Common myeloid progenitor, CD34-positive (primary cell): Measurements from ENCODE around the gene PWWP2A.

Experiments
- CTCF ChIA-PET: fragments of 350-600 bp; sonication (Branson Sonifier 250); formaldehyde crosslinking; loops from one replicate; lab custom pipeline; 2021; ENCODE audit warnings: antibody characterized with exemption; lab: Charles Lee
- POLR2A ChIA-PET: fragments of 350-600 bp; sonication (Branson Sonifier 250); formaldehyde crosslinking; loops from one replicate; lab custom pipeline; 2021; ENCODE audit warnings: antibody characterized with exemption; lab: Charles Lee
- DNase-seq, 3 donors: peaks; one replicate each; pipeline versions ENCODE4 v3.0.0 to v3.0.0-alpha.2; 2013
- H3K27ac ChIP-seq, 2 experiments: 1 replicate in 1 of 2; 2 replicates in 1 of 2; pipeline ENCODE4 v1.7.0; 2013; ENCODE audit warnings: inconsistent platforms in 2 of 2, low read length in 2 of 2, mild to moderate bottlenecking in 2 of 2, low read depth in 1 of 2, moderate library complexity in 1 of 2; ENCODE audit not compliant: severe bottlenecking in 2 of 2, insufficient read depth in 1 of 2, poor library complexity in 1 of 2
- H3K27me3 ChIP-seq, 5 experiments: replicated peaks in 2 of 5; 1 replicate in 3 of 5; 2 replicates in 2 of 5; pipeline versions ENCODE4 v1.6.1 to v1.7.0; 2013; ENCODE audit warnings: low read length in 4 of 5, mild to moderate bottlenecking in 2 of 5, moderate library complexity in 2 of 5, inconsistent platforms in 1 of 5; ENCODE audit not compliant: insufficient read depth in 5 of 5, control insufficient read depth in 4 of 5
- H3K36me3 ChIP-seq, 4 experiments: 1 replicate in 2 of 4; 2 replicates in 2 of 4; pipeline versions ENCODE4 v1.6.1 to v1.7.0; 2013; ENCODE audit warnings: low read length in 3 of 4, control low read depth in 1 of 4, mild to moderate bottlenecking in 1 of 4; ENCODE audit not compliant: control insufficient read depth in 4 of 4, insufficient read depth in 4 of 4
- H3K4me1 ChIP-seq, 4 experiments: 1 replicate in 3 of 4; 2 replicates in 1 of 4; pipeline versions ENCODE4 v1.6.1 to v1.7.1; 2013; ENCODE audit warnings: low read length in 3 of 4, mild to moderate bottlenecking in 3 of 4, control low read depth in 1 of 4, inconsistent platforms in 1 of 4, moderate library complexity in 1 of 4; ENCODE audit not compliant: control insufficient read depth in 4 of 4, insufficient read depth in 4 of 4; ENCODE audit errors: control extremely low read depth in 1 of 4
- H3K4me3 ChIP-seq, 7 experiments: 1 replicate in 4 of 7; 2 replicates in 3 of 7; pipeline versions ENCODE4 v1.5.1 to v1.7.0; 2013; ENCODE audit warnings: mild to moderate bottlenecking in 7 of 7, low read length in 6 of 7, moderate library complexity in 6 of 7, inconsistent platforms in 2 of 7, low read depth in 2 of 7, control low read depth in 1 of 7; ENCODE audit not compliant: insufficient read depth in 4 of 7, control insufficient read depth in 1 of 7; ENCODE audit errors: extremely low read depth in 1 of 7
- H3K9me3 ChIP-seq, 5 experiments: 1 replicate in 4 of 5; 2 replicates in 1 of 5; pipeline versions ENCODE4 v1.6.1 to v1.7.1; 2013; ENCODE audit warnings: low read length in 4 of 5, mild to moderate bottlenecking in 2 of 5, inconsistent platforms in 1 of 5, low read depth in 1 of 5, moderate library complexity in 1 of 5; ENCODE audit not compliant: control insufficient read depth in 4 of 5, insufficient read depth in 2 of 5; ENCODE audit errors: control extremely low read depth in 1 of 5
- WGBS: methylation state at CpG from one replicate; pipeline ENCODE4 v1.1.5; 2013; ENCODE audit not compliant: insufficient coverage; 5-methylcytosine and 5-hydroxymethylcytosine counted together

The PWWP2A gene

GRCh38 chr5:160088805-160089204 is 30.4 kb downstream of the PWWP2A start:
- Histone ChIP-seq H3K9me3 (no peaks in the 10 kb centered on the region), H3K27ac (no peak overlapping the region), H3K4me3 (no peak overlapping the region), H3K36me3 (peaks cover 6 to 19% (median 18%) of the 10 kb centered on the region in 4 experiments), H3K27me3 (no peaks in the 10 kb centered on the region), H3K4me1 (no peaks in the 10 kb centered on the region)
- POLR2A ChIA-PET, result no interaction called here
- CTCF ChIA-PET, result no interaction called here
- WGBS, result 100% methylated on average over 1 of the region's 1 CpG
- no peak for DNase-seq

- ChIA-PET POLR2A (interaction anchor here (0.6 kb wide), 1 partner anchor 313 kb away, joined by 4 read pairs; no protein-coding TSS in a partner anchor), CTCF (interaction anchor here (0.8 kb wide), 1 partner anchor 110 kb away, joined by 3 read pairs; no protein-coding TSS in a partner anchor)
- DNase-seq, result no peak
- WGBS, result no CpG with 5 or more reads among the region's 1 CpG
- H3K9me3 ChIP-seq, result no peaks in the 10 kb centered on the region
- no peak overlapping the region for H3K27ac ChIP-seq
- H3K4me3 ChIP-seq, result no peak overlapping the region
- H3K36me3 ChIP-seq, result peaks cover 0 to 5% (median 2%) of the 10 kb centered on the region in 4 experiments
- no peaks in the 10 kb centered on the region for H3K4me1 ChIP-seq
- no peaks in the 10 kb centered on the region for H3K27me3 ChIP-seq
Observed at GRCh38 chr5:160087199-160087598, 32.1 kb downstream of the PWWP2A start.

GRCh38 chr5:160084144-160084543 is 35.1 kb downstream of the PWWP2A start:
- WGBS, result 100% methylated on average over 1 of the region's 1 CpG
- no peak overlapping the region for H3K4me3 ChIP-seq
- no peaks in the 10 kb centered on the region for H3K4me1 ChIP-seq
- H3K27ac ChIP-seq, result no peak overlapping the region
- no peaks in the 10 kb centered on the region for H3K36me3 ChIP-seq
- POLR2A ChIA-PET, result no interaction called here
- DNase-seq, result no peak
- H3K9me3 ChIP-seq, result no peaks in the 10 kb centered on the region
- H3K27me3 ChIP-seq, result no peaks in the 10 kb centered on the region
- CTCF ChIA-PET, result interaction anchor here (1.0 to 2.0 kb wide), 3 partner anchors 29 to 306 kb away, joined by 3 to 6 read pairs (median 5); no protein-coding TSS in a partner anchor

GRCh38 chr5:160083501-160083900 is 35.7 kb downstream of the PWWP2A start:
- CTCF ChIA-PET, result interaction anchor here (1.0 to 2.0 kb wide), 3 partner anchors 28 to 307 kb away, joined by 3 to 6 read pairs (median 5); no protein-coding TSS in a partner anchor
- POLR2A ChIA-PET, result no interaction called here
- no peaks in the 10 kb centered on the region for H3K4me1 ChIP-seq
- H3K4me3 ChIP-seq, result no peak overlapping the region
- DNase-seq, result no peak
- H3K27me3 ChIP-seq, result no peaks in the 10 kb centered on the region
- peaks cover 0 to 2% (median 1%) of the 10 kb centered on the region in 4 experiments for H3K36me3 ChIP-seq
- H3K9me3 ChIP-seq, result no peaks in the 10 kb centered on the region
- no peak overlapping the region for H3K27ac ChIP-seq
- WGBS, result 100% methylated on average over 1 of the region's 3 CpGs

GRCh38 chr5:160082614-160083500 is 36.4 kb downstream of the PWWP2A start:
- no peak for DNase-seq
- H3K27ac ChIP-seq, result no peak overlapping the region
- 100% methylated on average over 3 of the region's 9 CpGs for WGBS

GRCh38 chr5:160081495-160081894 is 37.8 kb downstream of the PWWP2A start:
- 100% methylated on average over 1 of the region's 3 CpGs for WGBS
- no peak overlapping the region for H3K4me3 ChIP-seq
- no peak for DNase-seq
- CTCF ChIA-PET, result interaction anchor here (0.7 to 3.2 kb wide), 18 partner anchors 10 to 312 kb away, joined by 3 to 20 read pairs (median 4); no protein-coding TSS in a partner anchor
- H3K4me1 ChIP-seq, result no peaks in the 10 kb centered on the region
- H3K36me3 ChIP-seq, result peaks cover 0 to 12% (median 3%) of the 10 kb centered on the region in 4 experiments
- no peaks in the 10 kb centered on the region for H3K27me3 ChIP-seq
- H3K27ac ChIP-seq, result no peak overlapping the region
- no peaks in the 10 kb centered on the region for H3K9me3 ChIP-seq
- POLR2A ChIA-PET, result no interaction called here

More at GRCh38 chr5:160082614-160083500, 36.4 kb downstream of the PWWP2A start:
- ChIA-PET CTCF (interaction anchor here (1.9 to 2.0 kb wide), 2 partner anchors 27 to 307 kb away, joined by 5 to 6 read pairs; no protein-coding TSS in a partner anchor), POLR2A (no interaction called here)
- no peak overlapping the region for H3K4me3 ChIP-seq
- H3K36me3 ChIP-seq, result peaks cover 0 to 6% (median 3%) of the 10 kb centered on the region in 4 experiments
- no peaks in the 10 kb centered on the region for H3K27me3 ChIP-seq
- no peaks in the 10 kb centered on the region for H3K9me3 ChIP-seq
- H3K4me1 ChIP-seq, result no peaks in the 10 kb centered on the region
